K562 (cell line): Measurements from ENCODE around the gene ZNF335. TPM values are rescaled to one million over a fixed set of nuclear protein-coding genes. Genes with fewer than 3 reads are reported as not detected.
A peak's percentile ranks its signal among the peaks of the same experiment; 100 is the strongest.

Experiments
- CBFA2T3 ChIP-seq: fragments of 450-650 bp; IDR thresholded peaks from 2 replicates; pipeline ENCODE4 v1.6.1; 2017
- EP400 ChIP-seq: fragments of 450-650 bp; IDR thresholded peaks from 2 replicates; pipeline ENCODE4 v1.6.1; 2017; ENCODE audit warnings: antibody characterized with exemption, mild to moderate bottlenecking, moderate library complexity
- MTA1 ChIP-seq: fragments of 450-650 bp; IDR thresholded peaks from 2 replicates; pipeline ENCODE4 v1.6.1; 2017; ENCODE audit warnings: borderline replicate concordance
- NR2C1 ChIP-seq, 2 experiments: fragments of 450-650 bp; IDR thresholded peaks; 2 replicates each; pipeline ENCODE4 v1.6.1; 2017; ENCODE audit warnings: mild to moderate bottlenecking in 2 of 2, antibody characterized with exemption in 1 of 2, inconsistent platforms in 1 of 2, missing compliant biosample characterization in 1 of 2, missing genetic modification characterization in 1 of 2
- NR4A1 ChIP-seq, 2 experiments: fragments of 250-450 bp in 1 of 2; fragments of 450-650 bp in 1 of 2; sonication (Bioruptor Pico) in 1 of 2; IDR thresholded peaks; 2 replicates each; pipeline versions ENCODE4 v1.4.0 to v1.6.1; 2016 to 2020; ENCODE audit warnings: mild to moderate bottlenecking in 2 of 2, missing compliant biosample characterization in 1 of 2, missing genetic modification characterization in 1 of 2, moderate library complexity in 1 of 2
- SMARCB1 ChIP-seq: IDR thresholded peaks from 2 replicates; pipeline ENCODE4 v1.6.1; 2011; ENCODE audit warnings: improper control_type of control experiment, low read depth; ENCODE audit not compliant: insufficient read length
- TRIM24 ChIP-seq, 2 experiments: fragments of 450-650 bp; IDR thresholded peaks; 2 replicates each; pipeline ENCODE4 v1.6.1; 2016
- TRIM28 ChIP-seq: fragments of 450-650 bp; IDR thresholded peaks from 2 replicates; pipeline ENCODE4 v1.6.1; 2017
- YBX1 ChIP-seq: fragments of 450-650 bp; IDR thresholded peaks from 2 replicates; pipeline ENCODE4 v1.7.1; 2016; ENCODE audit warnings: mild to moderate bottlenecking
- YY1 ChIP-seq, 3 experiments: IDR thresholded peaks; 2 replicates each; pipeline ENCODE4 v1.6.1; 2011; ENCODE audit warnings: low read length in 2 of 3, mild to moderate bottlenecking in 2 of 3, moderate library complexity in 2 of 3, borderline replicate concordance in 1 of 3, control low read depth in 1 of 3, low read depth in 1 of 3; ENCODE audit not compliant: insufficient read depth in 3 of 3, insufficient replicate concordance in 2 of 3, control insufficient read depth in 1 of 3, insufficient read length in 1 of 3; ENCODE audit errors: extremely low read depth in 1 of 3
- ZFP1 ChIP-seq: fragments of 450-650 bp; formaldehyde crosslinking; IDR thresholded peaks from 2 replicates; pipeline ENCODE4 v1.4.0; 2020; ENCODE audit warnings: mild to moderate bottlenecking, mixed read lengths
- ZSCAN32 ChIP-seq: fragments of 450-650 bp; formaldehyde crosslinking; IDR thresholded peaks from 2 replicates; pipeline ENCODE4 v1.4.0; 2020; ENCODE audit warnings: mild to moderate bottlenecking, moderate library complexity
- polyA plus RNA-seq, 8 experiments: library from polyadenylated mRNA; depleted of rRNA in 4 of 8; stranded (reverse) in 5 of 8; unstranded in 3 of 8; fragments of >200 nt; fragmentation: Nextera tagmentation in 2 of 8; fragmentation: Illumina TruSeq in 1 of 8; extraction: Ambion mirVana in 2 of 8; extraction: Trizol in 1 of 8; gene quantifications; 2 replicates each; pipeline versions ENCODE4 v1.2.1 to v1.2.3, GENCODE V29; 2011 to 2014; ENCODE audit warnings: inconsistent platforms in 1 of 8, missing spikeins in 1 of 8
- total RNA-seq, 7 experiments: library from RNA; depleted of rRNA in 6 of 7; stranded (reverse); fragments of >200 nt in 6 of 7; fragmentation: Illumina TruSeq in 2 of 7; extraction: Trizol in 2 of 7; gene quantifications; 2 replicates each; pipeline versions ENCODE4 v1.2.1 to v1.2.3, GENCODE V29; 2011 to 2021; ENCODE audit warnings: low replicate concordance in 1 of 7
- TF ChIP-seq, protein P1 (sequence below), 2 experiments: fragments of 450-650 bp; formaldehyde crosslinking in 1 of 2; IDR thresholded peaks; 2 replicates each; pipeline versions ENCODE4 v1.4.0 to v1.6.1; 2014 to 2020; ENCODE audit warnings: mild to moderate bottlenecking in 2 of 2, borderline replicate concordance in 1 of 2, low read depth in 1 of 2
- TF ChIP-seq, protein P2 (sequence below): fragments of 250-450 bp; sonication (Bioruptor Pico); IDR thresholded peaks from 2 replicates; pipeline ENCODE4 v1.5.0; 2021; ENCODE audit warnings: mild to moderate bottlenecking, borderline replicate concordance
- TF ChIP-seq, protein P3 (sequence below): fragments of 250-450 bp; sonication (Bioruptor Pico); IDR thresholded peaks from 2 replicates; pipeline ENCODE4 v1.8.0; 2021; ENCODE audit warnings: borderline replicate concordance, mild to moderate bottlenecking, moderate library complexity; ENCODE audit not compliant: poor library complexity, severe bottlenecking

ZNF335 gene
- total and polyA plus RNA-seq, 9 of the 15 experiments (the other 6 are each of a cell fraction or from before 2014, with no cell fraction given): 0.39 to 16.0 (median 7.6) TPM

DNA sequence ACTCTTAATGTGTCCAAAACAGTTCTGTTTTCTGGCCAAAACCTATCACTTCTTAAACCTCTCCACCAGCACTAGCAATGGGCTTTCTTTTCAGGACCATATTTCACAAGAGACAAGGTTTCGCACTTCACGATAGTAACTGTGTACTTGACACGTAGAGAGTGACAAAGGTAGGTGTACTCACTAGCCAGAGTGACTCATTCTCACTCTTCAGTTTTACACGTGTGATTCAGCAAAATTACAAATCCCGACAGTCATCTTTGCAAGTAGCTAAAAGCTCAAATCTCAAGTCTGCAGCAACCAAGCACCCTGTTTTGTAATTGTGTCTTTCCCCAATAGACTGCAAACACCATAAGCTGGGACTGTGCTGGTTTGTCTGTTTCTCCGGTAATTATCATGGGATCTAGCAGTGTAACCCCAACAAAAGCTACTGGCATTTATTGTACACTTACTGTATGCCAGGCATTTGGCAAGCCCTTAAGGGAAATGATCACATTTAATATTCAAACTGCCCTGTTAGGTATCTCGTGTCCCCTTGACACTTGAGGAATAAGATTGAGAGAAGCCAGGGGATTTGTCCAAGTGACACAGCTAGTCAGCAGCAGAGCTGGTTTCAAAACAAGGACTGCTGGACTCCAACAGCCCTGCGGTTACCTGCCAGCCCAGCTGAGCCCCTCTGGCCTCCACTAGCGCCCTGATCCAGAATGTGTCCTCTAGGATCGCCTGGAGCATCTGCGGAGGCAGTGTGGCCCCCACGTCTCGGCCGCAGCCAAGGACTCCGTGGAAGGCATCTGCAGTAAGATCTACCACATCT lies 27.6 kb downstream of the ZNF335 start (continued):
- TF ChIP-seq, protein P1, sequence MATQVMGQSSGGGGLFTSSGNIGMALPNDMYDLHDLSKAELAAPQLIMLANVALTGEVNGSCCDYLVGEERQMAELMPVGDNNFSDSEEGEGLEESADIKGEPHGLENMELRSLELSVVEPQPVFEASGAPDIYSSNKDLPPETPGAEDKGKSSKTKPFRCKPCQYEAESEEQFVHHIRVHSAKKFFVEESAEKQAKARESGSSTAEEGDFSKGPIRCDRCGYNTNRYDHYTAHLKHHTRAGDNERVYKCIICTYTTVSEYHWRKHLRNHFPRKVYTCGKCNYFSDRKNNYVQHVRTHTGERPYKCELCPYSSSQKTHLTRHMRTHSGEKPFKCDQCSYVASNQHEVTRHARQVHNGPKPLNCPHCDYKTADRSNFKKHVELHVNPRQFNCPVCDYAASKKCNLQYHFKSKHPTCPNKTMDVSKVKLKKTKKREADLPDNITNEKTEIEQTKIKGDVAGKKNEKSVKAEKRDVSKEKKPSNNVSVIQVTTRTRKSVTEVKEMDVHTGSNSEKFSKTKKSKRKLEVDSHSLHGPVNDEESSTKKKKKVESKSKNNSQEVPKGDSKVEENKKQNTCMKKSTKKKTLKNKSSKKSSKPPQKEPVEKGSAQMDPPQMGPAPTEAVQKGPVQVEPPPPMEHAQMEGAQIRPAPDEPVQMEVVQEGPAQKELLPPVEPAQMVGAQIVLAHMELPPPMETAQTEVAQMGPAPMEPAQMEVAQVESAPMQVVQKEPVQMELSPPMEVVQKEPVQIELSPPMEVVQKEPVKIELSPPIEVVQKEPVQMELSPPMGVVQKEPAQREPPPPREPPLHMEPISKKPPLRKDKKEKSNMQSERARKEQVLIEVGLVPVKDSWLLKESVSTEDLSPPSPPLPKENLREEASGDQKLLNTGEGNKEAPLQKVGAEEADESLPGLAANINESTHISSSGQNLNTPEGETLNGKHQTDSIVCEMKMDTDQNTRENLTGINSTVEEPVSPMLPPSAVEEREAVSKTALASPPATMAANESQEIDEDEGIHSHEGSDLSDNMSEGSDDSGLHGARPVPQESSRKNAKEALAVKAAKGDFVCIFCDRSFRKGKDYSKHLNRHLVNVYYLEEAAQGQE (IDR thresholded peaks at IDR 0.05; ENCODE audit: borderline replicate concordance): no peak; the same call in 1 of the 2 replicates
- TF ChIP-seq, protein P1 (CRISPR knock-in tag; IDR thresholded peaks at IDR 0.05; ENCODE audit: low read depth): no peak
- no peak for TF ChIP-seq ZFP1 (CRISPR knock-in tag)
- peak; percentile 44 for TF ChIP-seq EP400
- TF ChIP-seq TRIM24 (IDR thresholded peaks at IDR 0.05): peak in 1 of 2 experiments; percentile 59; a peak in 2 of 4 replicates
- no peak for TF ChIP-seq TRIM28
- TF ChIP-seq YBX1: no peak
- TF ChIP-seq MTA1: peak; percentile 49; the same call in 1 of the 2 replicates
- TF ChIP-seq ZSCAN32 (CRISPR knock-in tag): no peak
- no peak for TF ChIP-seq YY1 (IDR thresholded peaks at IDR 0.05; ENCODE audit: borderline replicate concordance in 1 of 3, control insufficient read depth in 1 of 3, extremely low read depth in 1 of 3, insufficient read depth in 3 of 3, insufficient read length in 1 of 3, insufficient replicate concordance in 2 of 3, low read depth in 1 of 3, low read length in 2 of 3)
- TF ChIP-seq, protein P2, sequence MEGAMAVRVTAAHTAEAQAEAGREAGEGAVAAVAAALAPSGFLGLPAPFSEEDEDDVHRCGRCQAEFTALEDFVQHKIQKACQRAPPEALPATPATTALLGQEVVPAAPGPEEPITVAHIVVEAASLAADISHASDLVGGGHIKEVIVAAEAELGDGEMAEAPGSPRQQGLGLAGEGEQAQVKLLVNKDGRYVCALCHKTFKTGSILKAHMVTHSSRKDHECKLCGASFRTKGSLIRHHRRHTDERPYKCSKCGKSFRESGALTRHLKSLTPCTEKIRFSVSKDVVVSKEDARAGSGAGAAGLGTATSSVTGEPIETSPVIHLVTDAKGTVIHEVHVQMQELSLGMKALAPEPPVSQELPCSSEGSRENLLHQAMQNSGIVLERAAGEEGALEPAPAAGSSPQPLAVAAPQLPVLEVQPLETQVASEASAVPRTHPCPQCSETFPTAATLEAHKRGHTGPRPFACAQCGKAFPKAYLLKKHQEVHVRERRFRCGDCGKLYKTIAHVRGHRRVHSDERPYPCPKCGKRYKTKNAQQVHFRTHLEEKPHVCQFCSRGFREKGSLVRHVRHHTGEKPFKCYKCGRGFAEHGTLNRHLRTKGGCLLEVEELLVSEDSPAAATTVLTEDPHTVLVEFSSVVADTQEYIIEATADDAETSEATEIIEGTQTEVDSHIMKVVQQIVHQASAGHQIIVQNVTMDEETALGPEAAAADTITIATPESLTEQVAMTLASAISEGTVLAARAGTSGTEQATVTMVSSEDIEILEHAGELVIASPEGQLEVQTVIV (CRISPR knock-in tag): no peak
- no peak for TF ChIP-seq NR2C1 (IDR thresholded peaks at IDR 0.05)
- no peak for TF ChIP-seq NR2C1 (tag; IDR thresholded peaks at IDR 0.05)
- TF ChIP-seq NR4A1 (CRISPR knock-in tag; IDR thresholded peaks at IDR 0.05): no peak
- TF ChIP-seq NR4A1 (tag; IDR thresholded peaks at IDR 0.05): no peak
- TF ChIP-seq CBFA2T3: peak; percentile 52
- TF ChIP-seq SMARCB1: no peak
- TF ChIP-seq, protein P3, sequence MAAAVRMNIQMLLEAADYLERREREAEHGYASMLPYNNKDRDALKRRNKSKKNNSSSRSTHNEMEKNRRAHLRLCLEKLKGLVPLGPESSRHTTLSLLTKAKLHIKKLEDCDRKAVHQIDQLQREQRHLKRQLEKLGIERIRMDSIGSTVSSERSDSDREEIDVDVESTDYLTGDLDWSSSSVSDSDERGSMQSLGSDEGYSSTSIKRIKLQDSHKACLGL (CRISPR knock-in tag): no peak
